Spleen (tissue), 7 donors: ENCODE data around the gene CKM.

Experiments used
- POLR2A ChIP-seq, 3 donors: fragments of 450-650 bp; IDR thresholded peaks; one replicate each; pipeline ENCODE4 v1.5.1; 2017; ENCODE audit warnings: antibody characterized with exemption in 3 of 3, mild to moderate bottlenecking in 1 of 3
- POLR2AphosphoS5 ChIP-seq, 3 donors: sonication (generic); formaldehyde crosslinking; IDR thresholded peaks; one replicate each; pipeline ENCODE4 v1.5.1; 2017; ENCODE audit warnings: antibody characterized with exemption in 3 of 3
- TF ChIP-seq, protein P1 (sequence below), 11 experiments: fragments of 200-600 bp in 7 of 11; fragments of 450-650 bp in 4 of 11; sonication (generic) in 4 of 11; IDR thresholded peaks in 8 of 11; conservative IDR thresholded peaks in 3 of 11; 1 replicate in 7 of 11; 2 replicates in 4 of 11; pipeline versions ENCODE4 v1.4.0 to v1.8.0; 2016 to 2021; ENCODE audit warnings: antibody characterized with exemption in 11 of 11, inconsistent platforms in 4 of 11, mild to moderate bottlenecking in 1 of 11
- donor health status: DM: no; HTN: no; CAD: no; lungs with moderate emphysema.
- donor health status: DM: no; HTN: no; CAD: no.
- donor health status: DM: no; HTN: no; CAD: no.

DNA sequence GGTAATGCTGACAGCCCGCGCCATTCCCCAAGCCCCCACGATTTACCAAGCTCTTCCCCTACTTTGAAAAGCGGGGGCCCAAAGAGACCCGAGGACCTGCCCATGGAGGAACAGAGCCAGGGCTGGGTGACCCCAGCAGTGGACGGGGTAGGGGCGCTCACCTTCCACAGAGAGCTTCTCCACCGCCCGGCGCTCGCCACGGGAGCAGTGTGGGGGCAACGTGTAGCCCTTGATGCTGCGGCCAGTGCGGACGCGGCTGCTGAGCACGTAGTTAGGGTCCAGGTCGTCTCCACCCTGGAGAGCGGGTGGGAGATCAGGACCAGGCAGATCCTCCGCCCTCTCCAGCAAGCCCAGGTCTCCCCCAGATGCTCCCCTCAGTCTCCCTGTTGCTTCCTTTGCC is 7.4 kb downstream of the CKM start:
- TF ChIP-seq, protein P1, sequence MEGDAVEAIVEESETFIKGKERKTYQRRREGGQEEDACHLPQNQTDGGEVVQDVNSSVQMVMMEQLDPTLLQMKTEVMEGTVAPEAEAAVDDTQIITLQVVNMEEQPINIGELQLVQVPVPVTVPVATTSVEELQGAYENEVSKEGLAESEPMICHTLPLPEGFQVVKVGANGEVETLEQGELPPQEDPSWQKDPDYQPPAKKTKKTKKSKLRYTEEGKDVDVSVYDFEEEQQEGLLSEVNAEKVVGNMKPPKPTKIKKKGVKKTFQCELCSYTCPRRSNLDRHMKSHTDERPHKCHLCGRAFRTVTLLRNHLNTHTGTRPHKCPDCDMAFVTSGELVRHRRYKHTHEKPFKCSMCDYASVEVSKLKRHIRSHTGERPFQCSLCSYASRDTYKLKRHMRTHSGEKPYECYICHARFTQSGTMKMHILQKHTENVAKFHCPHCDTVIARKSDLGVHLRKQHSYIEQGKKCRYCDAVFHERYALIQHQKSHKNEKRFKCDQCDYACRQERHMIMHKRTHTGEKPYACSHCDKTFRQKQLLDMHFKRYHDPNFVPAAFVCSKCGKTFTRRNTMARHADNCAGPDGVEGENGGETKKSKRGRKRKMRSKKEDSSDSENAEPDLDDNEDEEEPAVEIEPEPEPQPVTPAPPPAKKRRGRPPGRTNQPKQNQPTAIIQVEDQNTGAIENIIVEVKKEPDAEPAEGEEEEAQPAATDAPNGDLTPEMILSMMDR (IDR thresholded peaks at IDR 0.05 in 8 of 11, conservative IDR thresholded peaks at IDR 0.05 in 3 of 11): no peak
- TF ChIP-seq POLR2A (IDR thresholded peaks at IDR 0.05) (no peak), POLR2AphosphoS5 (IDR thresholded peaks at IDR 0.05) (no peak)
